HCT116 (cell line): Measurements from ENCODE around the gene SLC23A3. TPM values are rescaled to one million over a fixed set of nuclear protein-coding genes. Genes with fewer than 3 reads are reported as not detected.

ENCODE experiments used
- ATAC-seq: fragments of 200-7000 bp; cut with Tn5 transposase; 2 replicates; pipeline ENCODE4 v1.9.1; 2020; ENCODE audit warnings: mild to moderate bottlenecking, moderate library complexity
- BruUV-seq: library from RNA; stranded (reverse); fragments of 400-500 nt; replicated peaks from 2 replicates; lab custom pipeline; 2021; lab: Mats Ljungman, UMichigan
- CTCF ChIA-PET: fragments of 300-600 bp; sonication (Branson Sonifier 250); formaldehyde crosslinking; loops from one replicate; lab custom pipeline; 2021; ENCODE audit warnings: antibody characterized with exemption; lab: Charles Lee
- POLR2A ChIA-PET: fragments of 300-600, 350-600 bp; sonication (Branson Sonifier 250); formaldehyde crosslinking; loops from one replicate; lab custom pipeline; 2021; ENCODE audit warnings: antibody characterized with exemption; lab: Charles Lee
- RAD21 ChIA-PET, 2 experiments: fragments of 300-600 bp; sonication (Branson Sonifier 250); formaldehyde crosslinking; loops; one replicate each; lab custom pipeline; 2023; ENCODE audit warnings: low total read pairs in 2 of 2; ENCODE audit not compliant: uncharacterized antibody in 2 of 2, unreplicated experiment in 2 of 2, low non-redundant PET in 1 of 2; lab: Charles Lee
- DNase-seq: peaks from one replicate; pipeline ENCODE4 v3.0.0-alpha.2; 2010; ENCODE audit warnings: low read depth, low spot score
- H2AFZ ChIP-seq: fragments of 200-600 bp; shearing (Covaris generic), sonication (generic); 2 replicates; pipeline ENCODE4 v1.6.1; 2017; ENCODE audit warnings: low read depth, mixed run types, mixed read lengths, antibody characterized with exemption, low read length; ENCODE audit not compliant: poor library complexity, severe bottlenecking
- H3K27ac ChIP-seq: 2 replicates; pipeline ENCODE4 v1.5.1; 2012; ENCODE audit warnings: low read depth, low read length
- H3K27me3 ChIP-seq: fragments of 200-600 bp; sonication (generic); 2 replicates; pipeline ENCODE4 v1.6.1; 2016; ENCODE audit warnings: mixed run types, low read length, mixed read lengths; ENCODE audit not compliant: insufficient read depth
- H3K36me3 ChIP-seq, 2 experiments: fragments of 200-500 bp in 1 of 2; fragments of 200-600 bp in 1 of 2; sonication (Bioruptor generic) in 1 of 2; sonication (generic) in 1 of 2; 2 replicates each; pipeline versions ENCODE4 v1.5.1 to v1.6.1; 2014 to 2016; ENCODE audit warnings: low read length in 2 of 2, inconsistent platforms in 1 of 2, mixed read lengths in 1 of 2, mixed run types in 1 of 2; ENCODE audit not compliant: insufficient read depth in 2 of 2, control insufficient read depth in 1 of 2
- H3K4me1 ChIP-seq, 2 experiments: fragments of 200-600 bp in 1 of 2; sonication (generic) in 1 of 2; 2 replicates each; pipeline versions ENCODE4 v1.5.1 to v1.6.1; 2012 to 2017; ENCODE audit warnings: low read length in 2 of 2, inconsistent platforms in 1 of 2, mild to moderate bottlenecking in 1 of 2, mixed read lengths in 1 of 2, mixed run types in 1 of 2, moderate library complexity in 1 of 2; ENCODE audit not compliant: insufficient read depth in 2 of 2, control insufficient read depth in 1 of 2
- H3K4me2 ChIP-seq: fragments of 200-600 bp; sonication (generic); 2 replicates; pipeline ENCODE4 v1.6.1; 2017; ENCODE audit warnings: mixed run types, low read length, mixed read lengths
- H3K4me3 ChIP-seq, 2 experiments: fragments of 200-600 bp in 1 of 2; sonication (generic) in 1 of 2; replicated peaks in 1 of 2; 2 replicates each; pipeline ENCODE4 v1.5.1; 2011 to 2016; ENCODE audit warnings: low read length in 2 of 2, control low read depth in 1 of 2, low read depth in 1 of 2, mild to moderate bottlenecking in 1 of 2, mixed read lengths in 1 of 2, mixed run types in 1 of 2
- H3K79me2 ChIP-seq: fragments of 200-600 bp; sonication (generic); 2 replicates; pipeline ENCODE4 v1.6.1; 2017; ENCODE audit warnings: mild to moderate bottlenecking, mixed run types, low read length, moderate library complexity, mixed read lengths; ENCODE audit not compliant: insufficient read depth
- H3K9ac ChIP-seq: fragments of 200-600 bp; sonication (generic); 2 replicates; pipeline ENCODE4 v1.6.1; 2016; ENCODE audit warnings: low read length, mixed read lengths
- H3K9me2 ChIP-seq: fragments of 200-600 bp; sonication (generic), shearing (Covaris generic); 2 replicates; pipeline ENCODE4 v1.6.1; 2017; ENCODE audit warnings: mixed run types, mild to moderate bottlenecking, moderate library complexity; ENCODE audit not compliant: insufficient read depth
- H3K9me3 ChIP-seq, 2 experiments: fragments of 200-500 bp in 1 of 2; fragments of 200-600 bp in 1 of 2; sonication (Bioruptor generic) in 1 of 2; sonication (generic) in 1 of 2; 2 replicates each; pipeline ENCODE4 v1.6.1; 2014 to 2017; ENCODE audit warnings: low read length in 2 of 2, mixed read lengths in 2 of 2, inconsistent platforms in 1 of 2, low read depth in 1 of 2, mild to moderate bottlenecking in 1 of 2, mixed run types in 1 of 2, moderate library complexity in 1 of 2; ENCODE audit not compliant: control insufficient read depth in 1 of 2, insufficient read depth in 1 of 2
- H4K20me1 ChIP-seq: fragments of 200-600 bp; sonication (generic), shearing (Covaris generic); 2 replicates; pipeline ENCODE4 v1.6.1; 2017; ENCODE audit warnings: mixed run types, mild to moderate bottlenecking, moderate library complexity; ENCODE audit not compliant: insufficient read depth
- EZH2phosphoT487 ChIP-seq: fragments of 200-600 bp; IDR thresholded peaks from 2 replicates; pipeline ENCODE4 v1.6.1; 2018; ENCODE audit warnings: antibody characterized with exemption, borderline replicate concordance
- FOSL1 ChIP-seq: IDR thresholded peaks from 2 replicates; pipeline ENCODE4 v1.6.1; 2012; ENCODE audit warnings: low read depth
- POLR2AphosphoS5 ChIP-seq: IDR thresholded peaks from 2 replicates; pipeline ENCODE4 v1.6.1; 2011; ENCODE audit warnings: mild to moderate bottlenecking, low read depth, low read length, moderate library complexity
- RAD21 ChIP-seq: IDR thresholded peaks from 2 replicates; pipeline ENCODE4 v1.6.1; 2012; ENCODE audit warnings: low read depth, mild to moderate bottlenecking
- SIN3A ChIP-seq: IDR thresholded peaks from 2 replicates; pipeline ENCODE4 v1.6.1; 2012; ENCODE audit warnings: low read depth
- intact Hi-C: fragments of 100-400 bp; cut with micrococcal nuclease; formaldehyde crosslinking; loops from 2 replicates; pipeline ENCODE4 v1.10.0; 2022
- total RNA-seq: library from RNA; stranded (reverse); gene quantifications from one replicate; pipeline ENCODE4 v1.2.1, GENCODE V29; 2021; ENCODE audit not compliant: unreplicated experiment
- TF ChIP-seq, protein P1 (sequence below), 3 experiments: fragments of 200-600 bp in 1 of 3; sonication (generic) in 1 of 3; IDR thresholded peaks in 2 of 3; conservative IDR thresholded peaks in 1 of 3; 2 replicates each; pipeline ENCODE4 v1.5.1; 2012 to 2017; ENCODE audit warnings: low read depth in 2 of 3, low read length in 2 of 3, antibody characterized with exemption in 1 of 3, borderline replicate concordance in 1 of 3, control low read depth in 1 of 3, mild to moderate bottlenecking in 1 of 3, mixed read lengths in 1 of 3, mixed run types in 1 of 3, moderate library complexity in 1 of 3; ENCODE audit not compliant: insufficient read depth in 1 of 3

The SLC23A3 gene
- total RNA-seq, 1 experiment from 2014 or later: 4.8 TPM

DNA sequence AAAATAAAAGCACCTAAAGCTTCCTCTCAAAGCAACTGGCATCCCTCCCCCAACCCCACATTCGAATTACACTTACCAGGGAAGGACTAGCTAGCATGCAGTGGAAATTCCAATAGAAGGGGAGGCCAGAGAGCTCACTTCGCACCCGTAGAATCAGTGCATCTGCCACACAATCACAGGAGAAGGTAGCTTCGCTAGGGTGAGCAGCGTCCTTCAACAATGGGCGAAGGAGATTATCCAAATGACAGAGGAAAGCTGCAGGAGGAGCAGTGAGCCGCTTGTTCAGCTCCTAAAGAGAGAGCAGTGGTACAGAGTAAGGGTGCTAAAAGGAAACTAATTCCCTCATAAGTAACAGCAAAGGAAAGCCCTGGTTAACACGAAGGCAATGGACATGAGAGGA, 12.4 kb downstream of the SLC23A3 start:
- CTCF ChIA-PET: interaction anchor here (1.1 to 2.6 kb wide), 4 partner anchors 84 to 373 kb away, joined by 3 to 7 read pairs (median 5); no protein-coding TSS in a partner anchor
- no TSS peak for BruUV-seq

More for the DNA sequence above, 12.4 kb downstream of the SLC23A3 start:
- ChIA-PET RAD21 (no interaction called here), POLR2A (interaction anchor here (1.3 kb wide), 1 partner anchor 122 kb away, joined by 3 read pairs; the partner anchor contains the start of gene DNAJB2)
- Histone ChIP-seq H4K20me1 (no peaks in the 10 kb centered on the region), H3K79me2 (no peaks in the 10 kb centered on the region), H3K4me1 (peaks cover 5 to 16% of the 10 kb centered on the region in 2 experiments; a peak in 3 of 4 replicates), H3K27ac (no peak overlapping the region), H2AFZ (no peak overlapping the region), H3K4me2 (no peak overlapping the region)
- intact Hi-C loops: no loop called here
- TF ChIP-seq, protein P1, sequence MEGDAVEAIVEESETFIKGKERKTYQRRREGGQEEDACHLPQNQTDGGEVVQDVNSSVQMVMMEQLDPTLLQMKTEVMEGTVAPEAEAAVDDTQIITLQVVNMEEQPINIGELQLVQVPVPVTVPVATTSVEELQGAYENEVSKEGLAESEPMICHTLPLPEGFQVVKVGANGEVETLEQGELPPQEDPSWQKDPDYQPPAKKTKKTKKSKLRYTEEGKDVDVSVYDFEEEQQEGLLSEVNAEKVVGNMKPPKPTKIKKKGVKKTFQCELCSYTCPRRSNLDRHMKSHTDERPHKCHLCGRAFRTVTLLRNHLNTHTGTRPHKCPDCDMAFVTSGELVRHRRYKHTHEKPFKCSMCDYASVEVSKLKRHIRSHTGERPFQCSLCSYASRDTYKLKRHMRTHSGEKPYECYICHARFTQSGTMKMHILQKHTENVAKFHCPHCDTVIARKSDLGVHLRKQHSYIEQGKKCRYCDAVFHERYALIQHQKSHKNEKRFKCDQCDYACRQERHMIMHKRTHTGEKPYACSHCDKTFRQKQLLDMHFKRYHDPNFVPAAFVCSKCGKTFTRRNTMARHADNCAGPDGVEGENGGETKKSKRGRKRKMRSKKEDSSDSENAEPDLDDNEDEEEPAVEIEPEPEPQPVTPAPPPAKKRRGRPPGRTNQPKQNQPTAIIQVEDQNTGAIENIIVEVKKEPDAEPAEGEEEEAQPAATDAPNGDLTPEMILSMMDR (IDR thresholded peaks at IDR 0.05 in 2 of 3, conservative IDR thresholded peaks at IDR 0.05 in 1 of 3; ENCODE audit: borderline replicate concordance in 1 of 3, insufficient read depth in 1 of 3, low read depth in 2 of 3, low read length in 2 of 3): no peak
- TF ChIP-seq SIN3A (no peak), FOSL1 (no peak), POLR2AphosphoS5 (no peak), EZH2phosphoT487 (no peak), RAD21 (no peak)
- TF ChIP-seq, all 23 proteins: peak for 0
- no peak overlapping the region for H3K4me3 ChIP-seq
- ATAC-seq (no peak), DNase-seq (no peak)
- H3K9me2 ChIP-seq: no peaks in the 10 kb centered on the region
- H3K9me3 ChIP-seq: no peaks in the 10 kb centered on the region
- H3K27me3 ChIP-seq: no peaks in the 10 kb centered on the region
- no peak overlapping the region for H3K9ac ChIP-seq
- H3K36me3 ChIP-seq: peaks cover 0 to 3% of the 10 kb centered on the region in 2 experiments; a peak in 2 of 4 replicates
